Mammary epithelial cell (primary cell): Measurements from ENCODE around the gene NEUROD6.

Source experiments
- CTCF ChIP-seq, 2 donors: IDR thresholded peaks in 1 of 2; conservative IDR thresholded peaks in 1 of 2; 2 replicates each; pipeline ENCODE4 v1.5.1; 2011 to 2012; ENCODE audit warnings: inconsistent platforms in 2 of 2, low read length in 2 of 2, mild to moderate bottlenecking in 2 of 2, control low read depth in 1 of 2, low read depth in 1 of 2; ENCODE audit not compliant: insufficient read depth in 1 of 2; ENCODE audit errors: extremely low read depth in 1 of 2
- EZH2 ChIP-seq: IDR thresholded peaks from 2 replicates; pipeline ENCODE4 v1.6.1; 2012; ENCODE audit warnings: low read length, inconsistent platforms, borderline replicate concordance

GRCh38 chr7:31311552-31311951, 29.0 kb downstream of the NEUROD6 start:
- TF ChIP-seq CTCF (conservative IDR thresholded peaks at IDR 0.05 in 1 of 2, IDR thresholded peaks at IDR 0.05 in 1 of 2; ENCODE audit: extremely low read depth in 1 of 2, insufficient read depth in 1 of 2, low read depth in 1 of 2, low read length in 2 of 2) (no peak), EZH2 (no peak)
